Embryonic facial prominence (tissue), 1 donor: ENCODE measurements around the gene MEX3C.

Experiments used
- DNase-seq: peaks from one replicate; pipeline ENCODE4 v3.0.0-alpha.2; 2016; ENCODE audit errors: extremely low spot score

MEX3C gene

GRCh38 chr18:51191128-51191717 is 6.3 kb downstream of the MEX3C start:
- no peak for DNase-seq

- DNase-seq: no peak
Measured at GRCh38 chr18:51190000-51190399, 7.5 kb downstream of the MEX3C start.

DNA sequence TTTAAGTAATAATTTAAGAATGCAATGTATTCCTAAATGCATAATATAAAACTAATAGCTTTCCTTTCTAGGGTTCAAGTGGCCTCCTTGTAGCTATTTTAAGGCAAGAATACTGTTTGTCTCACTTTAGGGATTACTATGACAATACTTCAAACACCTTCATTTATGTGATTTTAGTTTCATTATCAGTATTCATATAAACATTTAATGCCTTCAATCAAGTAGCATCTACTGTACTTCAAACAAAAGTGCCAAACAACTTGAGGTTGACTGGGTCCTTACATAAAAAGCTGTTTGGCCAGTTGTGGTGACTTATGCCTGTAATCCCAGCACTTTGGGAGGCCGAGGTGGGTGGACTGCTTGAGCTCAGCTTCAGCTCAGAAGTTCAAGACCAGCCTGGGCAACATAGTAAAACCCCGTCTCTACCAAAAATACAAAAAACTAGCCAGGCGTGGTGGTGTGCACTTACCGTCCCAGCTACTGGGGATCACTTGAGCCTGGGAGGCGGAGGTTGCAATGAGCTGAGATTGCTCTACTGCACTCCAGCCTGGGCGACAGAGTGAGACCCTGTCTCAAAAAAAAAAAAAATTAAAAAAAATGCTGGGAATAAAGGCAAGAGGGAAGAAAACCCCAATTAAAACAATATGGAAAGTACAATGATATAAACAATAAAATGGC is 9.3 kb downstream of the MEX3C start:
- no peak for DNase-seq

- no peak for DNase-seq
Measured at GRCh38 chr18:51185075-51185474, 12.4 kb downstream of the MEX3C start.

GRCh38 chr18:51184091-51184457 is 13.4 kb downstream of the MEX3C start:
- DNase-seq: no peak

DNA sequence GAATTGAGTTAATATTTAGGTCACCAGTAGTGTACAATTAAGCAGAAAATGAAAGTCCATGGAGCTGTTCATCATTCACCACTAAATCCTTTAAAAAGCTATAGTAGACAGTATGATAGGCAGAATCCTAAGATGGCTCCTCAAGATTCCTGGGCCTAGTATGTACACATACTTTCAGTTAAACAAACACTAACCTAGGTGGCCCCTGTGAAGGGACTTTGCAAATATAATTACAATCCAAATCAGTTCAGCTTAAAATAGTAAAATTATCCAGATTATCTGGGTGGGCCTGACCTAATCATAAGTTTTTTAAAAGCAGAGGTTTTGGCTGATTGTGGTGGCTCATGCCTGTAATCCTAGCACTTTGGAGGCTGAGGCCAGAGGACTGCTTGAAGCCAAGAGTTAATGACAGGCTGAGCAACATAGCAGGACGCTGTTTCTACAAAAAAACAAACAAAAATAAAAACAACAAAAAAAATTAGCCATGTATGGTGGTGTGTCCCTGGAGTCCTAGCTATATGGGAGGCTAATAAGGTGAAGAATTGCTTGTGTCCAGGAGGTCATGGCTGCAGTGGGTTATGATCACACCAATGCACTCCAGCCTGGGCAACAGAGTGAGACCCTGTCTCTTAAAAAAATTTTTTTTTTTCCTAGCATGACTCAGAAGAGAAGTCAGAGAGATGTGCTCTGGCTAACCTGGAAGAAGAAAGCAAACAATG is 13.9 kb downstream of the MEX3C start:
- no peak for DNase-seq

DNA sequence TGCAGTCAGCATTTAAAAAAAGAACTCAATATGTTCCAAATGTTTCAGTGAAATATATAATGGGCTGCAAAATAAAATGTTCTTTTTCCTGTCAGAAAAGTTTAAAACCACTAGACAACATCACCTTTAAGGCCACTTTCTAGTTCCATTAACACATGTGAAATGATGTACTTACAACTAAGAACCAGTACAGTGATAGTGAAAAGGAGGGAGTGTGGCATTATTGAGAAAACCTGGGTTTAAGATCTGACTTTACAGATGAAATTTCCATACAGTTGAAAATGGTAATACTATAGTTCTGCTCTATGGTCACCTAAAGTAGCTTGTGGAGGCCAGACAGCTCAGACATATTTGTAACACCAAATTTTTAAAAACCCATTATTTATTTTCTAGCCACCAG is 14.7 kb downstream of the MEX3C start:
- DNase-seq: no peak

DNA sequence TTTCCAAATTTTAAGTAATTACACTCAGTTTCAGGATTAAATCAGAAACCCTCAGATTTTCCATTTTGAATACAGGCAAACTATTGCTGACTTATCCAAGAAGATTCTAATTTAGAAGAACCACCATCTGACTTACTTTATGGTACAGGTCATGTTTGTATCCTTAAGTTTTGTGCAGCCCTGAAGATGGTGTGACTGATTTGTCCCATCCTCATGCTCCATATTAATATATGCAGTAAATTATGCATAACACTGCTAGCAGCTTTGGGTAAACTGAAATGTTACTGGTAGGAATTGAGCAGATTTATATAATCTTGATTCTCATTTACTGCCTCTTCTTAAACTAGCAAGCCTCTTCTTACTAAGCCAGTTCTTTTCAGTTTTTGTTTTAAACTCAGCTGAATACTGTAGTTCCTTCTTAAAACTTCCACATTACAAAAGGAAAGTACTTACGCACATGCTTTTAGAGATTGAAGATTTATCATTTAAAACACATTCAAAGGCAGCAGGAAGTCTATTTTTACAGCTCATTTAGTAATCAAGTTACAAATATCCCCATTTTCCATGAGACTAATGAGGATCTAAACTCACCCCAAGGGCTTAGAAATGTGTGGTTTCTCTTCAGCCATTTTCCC is 25.7 kb downstream of the MEX3C start:
- DNase-seq: no peak

- no peak for DNase-seq
Measured at GRCh38 chr18:51171223-51171622, 26.3 kb downstream of the MEX3C start.

GRCh38 chr18:51170664-51171063 is 26.8 kb downstream of the MEX3C start:
- DNase-seq: no peak

- no peak for DNase-seq
Measured at GRCh38 chr18:51169731-51170130, 27.8 kb downstream of the MEX3C start.

- DNase-seq: no peak
Measured at GRCh38 chr18:51168960-51169662, 28.4 kb downstream of the MEX3C start.

DNA sequence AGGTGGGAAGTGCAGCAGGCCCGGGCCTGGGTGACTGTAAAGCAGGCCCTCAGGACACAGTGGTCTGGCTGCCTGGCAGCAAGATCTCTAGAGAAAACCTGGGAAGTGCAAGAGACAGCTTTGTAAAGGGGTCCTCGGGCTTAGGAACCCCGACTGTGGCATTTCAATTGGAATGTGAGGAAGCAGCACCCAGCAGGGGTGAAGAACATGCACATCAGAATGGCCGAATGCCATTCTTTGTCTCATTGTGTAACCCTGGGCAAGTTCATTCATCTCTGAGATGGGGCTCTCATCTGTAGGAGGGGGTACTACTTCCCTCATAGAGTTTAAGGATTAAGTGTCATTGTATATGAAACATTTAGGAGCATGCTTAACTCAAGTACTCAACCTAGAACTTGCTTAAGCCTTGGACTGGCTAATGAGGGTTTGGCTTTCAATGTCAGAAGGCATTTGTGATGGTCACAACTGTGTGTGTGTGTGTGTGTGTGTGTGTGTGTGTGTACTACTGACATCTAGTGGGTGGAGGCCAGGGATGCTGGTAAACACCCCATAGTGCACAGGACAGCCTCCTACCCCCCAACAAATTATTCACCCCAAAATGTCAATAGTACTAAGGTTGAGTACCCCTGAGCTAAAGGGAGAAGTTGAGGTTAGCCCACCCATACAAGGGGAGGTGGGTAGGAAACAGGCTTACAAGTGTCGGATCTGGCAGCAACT is 29.3 kb downstream of the MEX3C start:
- DNase-seq: no peak

DNA sequence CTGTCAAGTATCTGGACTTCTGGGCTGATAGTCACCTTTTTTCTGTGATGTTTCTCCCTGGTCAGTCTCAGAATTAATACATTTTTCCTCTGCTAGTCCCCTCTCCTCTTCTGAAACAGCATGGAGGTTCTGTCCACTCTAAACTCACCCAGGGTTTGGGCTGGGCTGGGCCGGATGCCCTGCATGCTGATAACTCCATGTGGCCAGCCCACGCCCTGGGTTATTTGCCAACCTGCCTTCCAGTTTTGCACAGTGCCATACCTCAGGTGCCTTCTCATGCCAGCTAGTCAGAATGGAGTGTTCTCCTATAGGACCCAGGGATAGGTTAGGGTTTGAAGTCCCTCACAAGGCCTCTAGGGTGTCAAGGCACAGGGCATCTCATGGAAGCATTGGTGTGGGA is 32.2 kb downstream of the MEX3C start:
- DNase-seq: no peak

- DNase-seq: no peak
Measured at GRCh38 chr18:51164761-51165281, 32.7 kb downstream of the MEX3C start.

- no peak for DNase-seq
Measured at GRCh38 chr18:51164342-51164741, 33.1 kb downstream of the MEX3C start.

GRCh38 chr18:51163543-51163942 is 33.9 kb downstream of the MEX3C start:
- no peak for DNase-seq

DNA sequence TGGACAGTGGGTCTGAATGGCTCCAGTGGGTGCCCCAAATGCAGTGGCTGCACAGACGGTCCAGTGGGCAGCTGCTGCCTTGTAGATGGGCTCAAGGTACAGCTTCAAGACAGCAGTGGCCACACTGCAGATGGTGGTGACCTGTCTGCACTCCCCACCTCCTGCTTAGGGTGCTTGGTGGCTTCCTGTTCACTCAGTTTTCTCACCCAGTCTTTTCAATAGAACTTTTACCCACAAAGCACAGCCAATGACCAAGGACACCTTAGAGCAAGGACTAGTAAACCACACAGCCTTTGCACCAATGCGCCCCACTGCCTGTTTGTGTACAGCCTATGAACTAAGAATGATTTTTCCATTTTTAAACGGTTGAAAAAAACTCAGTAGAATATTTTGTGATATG is 34.9 kb downstream of the MEX3C start:
- no peak for DNase-seq

- DNase-seq: no peak
Measured at GRCh38 chr18:51160646-51161045, 36.8 kb downstream of the MEX3C start.

DNA sequence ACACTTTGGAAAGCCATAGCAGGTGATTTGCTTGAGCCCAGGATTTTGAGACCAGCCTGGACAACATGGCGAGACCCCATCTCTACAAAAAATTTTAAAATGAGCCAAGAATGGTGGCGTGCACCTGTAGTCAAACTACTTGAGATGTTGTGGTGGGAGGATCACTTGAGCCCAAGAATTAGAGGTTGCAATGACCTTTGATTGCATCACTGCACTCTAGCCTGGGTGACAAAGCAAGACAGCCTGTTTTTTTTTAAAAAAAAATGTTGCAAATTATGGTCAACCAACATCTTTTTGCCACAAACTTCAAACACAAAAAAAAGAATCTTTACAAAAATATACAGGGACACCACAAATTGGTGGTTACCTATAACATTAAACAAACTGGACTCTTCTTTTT is 40.3 kb downstream of the MEX3C start:
- DNase-seq: no peak

DNA sequence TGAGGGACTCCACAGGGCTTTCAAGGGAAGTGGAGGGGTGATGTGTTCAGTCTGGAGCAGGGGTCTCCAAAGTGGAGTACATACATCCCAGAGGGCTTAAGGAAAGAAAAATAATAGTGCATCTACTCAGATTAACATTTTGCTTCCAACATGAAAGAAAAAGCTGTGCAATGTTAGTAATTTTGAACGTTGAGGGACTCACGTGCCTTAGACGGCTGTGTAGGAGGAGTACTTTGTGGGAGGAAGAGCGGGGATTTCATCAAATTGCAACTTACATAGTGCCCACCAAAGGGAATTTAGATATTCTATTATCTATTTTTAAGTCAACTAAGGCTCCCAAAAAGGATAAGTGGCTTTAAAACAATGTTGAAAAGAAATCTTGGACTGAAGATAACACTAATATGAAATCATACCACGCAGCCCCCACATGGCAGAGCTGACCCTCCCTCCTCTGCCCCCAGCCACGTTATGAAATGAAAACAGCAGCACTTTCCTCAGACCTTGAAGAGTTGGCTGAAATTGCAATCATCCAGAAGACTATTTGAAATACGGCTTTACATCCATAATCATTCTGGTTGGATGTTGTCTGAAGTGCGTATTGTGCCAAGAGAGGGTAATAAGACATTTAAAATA is 42.9 kb downstream of the MEX3C start:
- DNase-seq: no peak
